HG02943 (cell line): ENCODE measurements around the gene CHSY1.

Experiments
- ATAC-seq: cut with Tn5 transposase; IDR thresholded peaks from one replicate; pipeline ENCODE4 v1.9.1; 2021; ENCODE audit warnings: mild to moderate bottlenecking, low read depth, moderate library complexity; ENCODE audit not compliant: unreplicated experiment

Gene CHSY1

GRCh38 chr15:101272584-101272983 is 20.7 kb upstream of the CHSY1 start:
- no peak for ATAC-seq

- ATAC-seq: no peak
These were observed 17.8 kb upstream of the CHSY1 start for GRCh38 chr15:101269479-101270223.

GRCh38 chr15:101267320-101268104 is 15.7 kb upstream of the CHSY1 start:
- no peak for ATAC-seq

- no peak for ATAC-seq
These were observed 14.9 kb upstream of the CHSY1 start for GRCh38 chr15:101266787-101267186.

GRCh38 chr15:101266034-101266433 is 14.2 kb upstream of the CHSY1 start:
- ATAC-seq: no peak

- peak; percentile 56 for ATAC-seq
These were observed 13.2 kb upstream of the CHSY1 start for GRCh38 chr15:101264911-101265641.

- no peak for ATAC-seq
These were observed 12.2 kb upstream of the CHSY1 start for GRCh38 chr15:101264011-101264410.

GRCh38 chr15:101262551-101262950 is 10.7 kb upstream of the CHSY1 start:
- no peak for ATAC-seq

GRCh38 chr15:101258238-101259144 is 6.6 kb upstream of the CHSY1 start:
- no peak for ATAC-seq

- ATAC-seq: no peak
These were observed 4.9 kb upstream of the CHSY1 start for GRCh38 chr15:101256757-101257156.

- no peak for ATAC-seq
These were observed 3.9 kb upstream of the CHSY1 start for GRCh38 chr15:101255615-101256241.

GRCh38 chr15:101255051-101255395 is 3.2 kb upstream of the CHSY1 start:
- no peak for ATAC-seq

- ATAC-seq: no peak
These were observed 2.6 kb upstream of the CHSY1 start for GRCh38 chr15:101254157-101255050.

- ATAC-seq: no peak
These were observed 988 bp upstream of the CHSY1 start for GRCh38 chr15:101252836-101253235.

GRCh38 chr15:101250873-101251829 is 697 bp downstream of the CHSY1 start:
- peak; percentile 27 for ATAC-seq

GRCh38 chr15:101250341-101250831 is 1.5 kb downstream of the CHSY1 start:
- no peak for ATAC-seq

- no peak for ATAC-seq
These were observed 3.6 kb downstream of the CHSY1 start for GRCh38 chr15:101248274-101248673.
